ENCODE data around the gene CNDP1.

CNDP1 gene

GRCh38 chr18:74506448-74507084 is 27.7 kb upstream of the CNDP1 start:
- no peak for DNase-seq (ENCODE audit: low spot score)

- no peak for DNase-seq (ENCODE audit: low spot score)
These were observed 27.0 kb upstream of the CNDP1 start for GRCh38 chr18:74507097-74507881.

DNA sequence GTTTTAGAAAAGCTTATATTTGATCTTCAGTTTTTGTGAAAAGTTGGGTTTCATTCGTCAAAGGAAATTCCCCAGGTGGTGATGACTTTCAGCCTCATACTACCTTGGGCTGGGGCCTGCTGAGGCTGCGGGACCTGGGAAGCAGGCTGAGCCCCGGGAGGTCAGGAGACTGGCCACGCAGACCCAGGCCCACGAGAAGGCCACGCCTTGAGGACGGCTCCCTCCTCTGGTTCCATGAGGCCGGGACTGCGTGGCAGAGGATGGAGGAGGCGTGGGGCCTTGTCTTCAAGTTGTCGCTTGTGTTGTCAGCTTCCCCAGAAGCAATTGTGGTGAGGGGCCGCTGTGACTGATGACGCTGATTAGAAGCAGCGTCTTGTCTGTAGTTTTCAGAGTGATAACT is 26.4 kb upstream of the CNDP1 start:
- DNase-seq (ENCODE audit: low spot score) = no peak

- DNase-seq (ENCODE audit: low spot score) = no peak
These were observed 25.9 kb upstream of the CNDP1 start for GRCh38 chr18:74508366-74508765.

GRCh38 chr18:74508821-74509225 is 25.5 kb upstream of the CNDP1 start:
- DNase-seq (ENCODE audit: low spot score) = no peak

GRCh38 chr18:74509856-74510769 is 24.2 kb upstream of the CNDP1 start:
- DNase-seq (ENCODE audit: low spot score) = no peak

GRCh38 chr18:74510770-74511095 is 23.6 kb upstream of the CNDP1 start:
- DNase-seq (ENCODE audit: low spot score) = no peak

DNA sequence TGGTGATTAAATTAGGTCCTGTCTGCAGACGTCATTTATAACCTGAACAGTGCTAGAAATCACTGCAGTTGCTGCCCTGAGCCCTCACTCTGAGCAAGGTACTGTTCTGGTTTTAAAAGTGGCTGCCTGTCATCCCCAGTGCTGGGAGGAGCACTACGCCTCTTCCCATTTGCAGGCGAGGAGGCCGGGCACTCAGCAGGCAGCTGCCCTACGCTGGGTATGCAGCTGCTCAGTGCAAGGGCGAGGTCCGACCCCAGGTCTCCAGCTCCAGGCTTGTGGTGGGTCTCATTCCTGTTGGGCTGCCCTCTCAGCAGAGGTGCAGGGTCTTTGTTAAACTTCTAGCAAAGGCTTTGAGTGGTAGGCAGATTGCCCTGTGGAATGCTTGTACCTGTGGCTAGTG is 22.5 kb upstream of the CNDP1 start:
- DNase-seq (ENCODE audit: low spot score) = no peak

DNA sequence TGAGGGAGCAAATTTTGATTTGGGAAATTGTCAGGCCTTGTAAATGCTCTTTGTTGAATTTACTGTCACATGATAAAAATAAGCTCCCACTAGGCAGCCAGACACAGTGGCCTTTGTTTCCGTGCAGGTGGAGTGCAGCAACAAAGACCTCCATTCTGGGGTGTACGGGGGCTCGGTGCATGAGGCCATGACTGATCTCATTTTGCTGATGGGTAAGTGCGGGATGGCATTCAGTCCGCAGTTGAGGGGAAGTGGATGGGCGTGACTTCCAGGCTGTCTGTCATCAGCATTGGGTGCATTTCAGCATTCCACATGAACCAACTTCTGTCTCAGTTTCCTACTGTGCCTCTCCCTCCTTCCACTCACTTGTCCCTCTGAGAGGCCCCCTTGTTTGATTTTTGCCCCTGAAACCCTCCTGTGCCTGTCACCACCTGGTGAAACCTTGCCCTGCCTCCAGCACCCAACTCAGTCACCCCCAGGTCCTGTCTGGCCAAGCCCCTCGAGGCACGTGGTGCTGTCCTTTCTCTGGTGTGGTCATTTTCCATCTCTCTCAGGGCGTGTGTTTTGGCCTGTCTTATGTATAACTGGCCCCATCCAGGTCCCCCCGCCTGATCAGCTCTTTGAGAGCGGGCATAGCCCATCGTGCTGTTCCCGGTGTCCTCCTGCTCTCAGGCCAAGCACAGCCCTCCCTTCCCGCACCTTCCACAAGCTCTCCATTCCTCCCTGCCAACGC is 21.8 kb upstream of the CNDP1 start:
- no peak for DNase-seq (ENCODE audit: low spot score)

DNA sequence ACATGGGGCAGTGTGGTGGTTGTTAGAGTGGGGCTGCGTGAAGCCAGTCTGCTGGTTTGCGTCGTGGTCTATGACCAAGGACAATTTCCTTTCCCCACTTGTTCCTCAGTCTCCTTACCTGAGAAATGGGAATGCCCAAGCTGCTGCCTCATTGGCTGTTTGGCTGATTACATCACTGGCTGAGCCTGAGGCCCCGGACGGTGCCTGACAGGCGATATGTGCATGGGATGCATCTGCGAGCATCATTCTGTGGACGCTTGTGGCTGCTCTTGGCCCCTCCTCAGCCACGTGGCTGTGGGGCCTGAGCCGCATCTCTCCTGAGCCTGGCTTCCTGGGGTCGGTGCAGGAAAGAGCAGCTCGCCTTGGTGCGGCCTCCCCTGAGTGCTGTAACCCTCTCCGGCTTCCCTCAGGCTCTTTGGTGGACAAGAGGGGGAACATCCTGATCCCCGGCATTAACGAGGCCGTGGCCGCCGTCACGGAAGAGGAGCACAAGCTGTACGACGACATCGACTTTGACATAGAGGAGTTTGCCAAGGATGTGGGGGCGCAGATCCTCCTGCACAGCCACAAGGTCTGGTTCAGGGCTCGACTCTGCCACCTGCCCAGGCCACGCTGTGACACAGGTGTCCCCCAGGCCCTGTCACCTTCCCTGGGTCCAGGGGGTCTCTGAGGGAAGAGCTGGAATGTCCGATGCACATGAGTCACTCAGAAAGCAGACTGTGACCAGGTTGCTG is 21.0 kb upstream of the CNDP1 start:
- no peak for DNase-seq (ENCODE audit: low spot score)

DNA sequence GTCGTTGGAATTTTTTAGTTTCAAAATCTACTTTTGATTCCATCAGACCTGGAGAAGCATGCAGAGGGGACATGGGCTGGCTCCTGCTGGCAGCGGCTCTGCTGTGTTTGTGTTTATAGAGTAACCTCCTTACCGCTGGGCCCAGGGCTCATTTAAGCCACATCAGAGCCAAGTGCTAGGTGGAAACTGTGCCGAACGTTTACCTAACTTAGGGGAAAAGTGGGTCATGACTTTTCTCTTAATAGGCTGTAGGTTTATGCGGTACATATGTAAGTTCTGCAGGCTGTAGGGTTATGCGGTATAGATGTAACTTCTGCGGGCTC is 20.5 kb upstream of the CNDP1 start:
- no peak for DNase-seq (ENCODE audit: low spot score)

DNA sequence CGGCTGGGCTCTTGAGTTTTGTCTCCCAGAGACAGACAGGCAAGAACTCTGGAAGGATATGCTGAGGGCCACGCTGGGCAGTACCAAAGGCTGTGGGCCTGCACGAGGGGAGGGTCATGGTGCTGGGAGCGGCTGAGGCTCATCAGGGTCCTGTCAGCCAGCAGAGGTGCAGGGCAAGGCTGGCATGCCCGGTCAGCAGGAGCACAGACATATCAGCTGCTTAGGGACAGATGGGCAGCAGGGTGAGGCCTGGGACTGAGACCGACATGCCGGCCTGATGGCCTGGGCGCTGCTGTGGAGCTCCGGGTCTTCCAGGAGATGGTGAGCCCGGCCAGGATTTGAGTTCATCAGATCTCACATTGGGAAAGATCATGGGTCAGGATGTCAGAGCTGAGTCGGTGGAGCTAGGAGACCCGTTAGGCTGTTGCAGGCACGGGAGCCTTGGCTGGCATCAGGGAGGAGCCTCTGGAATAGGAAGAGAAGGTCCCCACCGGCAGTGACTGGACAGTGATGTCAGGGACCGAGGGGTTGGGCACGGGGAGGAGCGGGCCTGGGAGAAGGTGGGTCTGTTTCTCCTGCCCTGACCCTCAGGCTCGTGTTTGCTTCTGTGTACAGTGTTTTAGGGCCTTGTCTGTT is 19.3 kb upstream of the CNDP1 start:
- no peak for DNase-seq (ENCODE audit: low spot score)

DNA sequence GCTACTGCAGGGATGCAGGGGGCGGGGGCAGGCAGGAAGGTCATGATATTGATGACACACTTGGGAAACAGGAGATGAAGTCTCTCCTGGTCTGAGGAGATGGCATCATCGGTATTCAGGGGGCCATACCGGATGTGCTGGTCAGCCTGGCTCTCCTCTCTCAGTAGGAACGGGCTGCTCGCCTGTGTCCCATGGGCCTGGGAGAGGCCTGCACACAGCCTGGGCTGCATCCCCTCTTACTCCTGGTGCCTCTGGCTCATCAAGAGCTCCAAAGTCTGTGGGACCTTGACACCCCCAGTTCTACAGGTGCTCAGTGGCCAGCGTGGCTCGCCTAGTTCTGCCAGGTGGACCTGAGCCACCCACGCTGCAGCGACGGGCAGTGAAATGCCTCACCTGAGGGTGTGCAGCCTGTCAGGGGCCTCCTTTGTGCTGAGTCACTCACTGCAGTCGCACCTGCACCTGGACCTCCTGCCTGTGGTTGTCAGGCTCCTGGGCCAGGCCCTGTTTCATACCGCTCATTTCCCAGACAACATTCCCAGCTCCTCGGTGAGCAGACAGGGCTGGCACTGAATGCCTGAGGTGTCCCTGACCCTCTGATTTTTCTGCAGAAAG is 18.6 kb upstream of the CNDP1 start:
- no peak for DNase-seq (ENCODE audit: low spot score)

DNA sequence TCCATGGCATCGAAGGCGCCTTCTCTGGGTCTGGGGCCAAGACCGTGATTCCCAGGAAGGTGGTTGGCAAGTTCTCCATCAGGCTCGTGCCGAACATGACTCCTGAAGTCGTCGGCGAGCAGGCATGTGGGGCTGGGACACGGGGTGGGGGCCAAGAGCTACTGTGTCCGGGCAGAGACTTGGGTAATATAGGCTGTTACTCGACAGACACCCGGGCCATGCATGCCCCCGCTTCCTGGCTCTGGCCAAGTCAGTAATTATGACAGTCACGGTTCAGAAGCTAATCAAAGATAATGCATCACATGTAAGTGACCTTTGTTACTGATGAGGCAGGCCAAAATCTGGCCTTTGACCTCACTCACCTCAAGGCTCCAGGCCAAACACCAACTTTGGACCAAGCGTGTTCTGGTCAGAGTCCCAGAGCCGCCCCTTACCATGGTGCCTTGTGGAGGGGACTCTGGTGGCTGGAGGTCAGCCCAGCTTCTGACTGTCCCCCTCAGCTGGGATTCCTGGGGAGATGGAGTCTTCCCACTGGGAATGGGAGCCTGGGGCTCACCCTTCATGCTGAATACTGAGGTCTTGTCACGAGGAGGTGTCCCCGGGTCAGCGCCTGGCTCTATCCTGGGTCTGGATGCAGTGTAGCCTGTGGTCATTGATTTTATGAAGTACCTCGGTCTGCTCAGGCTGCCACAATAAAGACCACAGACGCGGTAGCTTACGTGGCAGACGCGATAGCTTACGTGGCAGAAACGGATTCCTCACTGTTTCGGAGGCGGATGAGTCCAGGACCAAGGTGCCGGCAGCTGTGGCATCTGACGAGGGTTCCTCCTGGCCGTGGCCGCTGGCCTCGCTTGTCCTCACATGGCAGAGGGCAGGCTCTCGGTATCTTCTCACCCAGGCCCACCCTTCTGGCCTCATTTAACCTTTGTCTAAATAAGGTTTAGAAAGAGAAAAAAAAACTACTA is 17.7 kb upstream of the CNDP1 start:
- DNase-seq (ENCODE audit: low spot score) = no peak

GRCh38 chr18:74517236-74517630 is 17.1 kb upstream of the CNDP1 start:
- DNase-seq (ENCODE audit: low spot score) = no peak

DNA sequence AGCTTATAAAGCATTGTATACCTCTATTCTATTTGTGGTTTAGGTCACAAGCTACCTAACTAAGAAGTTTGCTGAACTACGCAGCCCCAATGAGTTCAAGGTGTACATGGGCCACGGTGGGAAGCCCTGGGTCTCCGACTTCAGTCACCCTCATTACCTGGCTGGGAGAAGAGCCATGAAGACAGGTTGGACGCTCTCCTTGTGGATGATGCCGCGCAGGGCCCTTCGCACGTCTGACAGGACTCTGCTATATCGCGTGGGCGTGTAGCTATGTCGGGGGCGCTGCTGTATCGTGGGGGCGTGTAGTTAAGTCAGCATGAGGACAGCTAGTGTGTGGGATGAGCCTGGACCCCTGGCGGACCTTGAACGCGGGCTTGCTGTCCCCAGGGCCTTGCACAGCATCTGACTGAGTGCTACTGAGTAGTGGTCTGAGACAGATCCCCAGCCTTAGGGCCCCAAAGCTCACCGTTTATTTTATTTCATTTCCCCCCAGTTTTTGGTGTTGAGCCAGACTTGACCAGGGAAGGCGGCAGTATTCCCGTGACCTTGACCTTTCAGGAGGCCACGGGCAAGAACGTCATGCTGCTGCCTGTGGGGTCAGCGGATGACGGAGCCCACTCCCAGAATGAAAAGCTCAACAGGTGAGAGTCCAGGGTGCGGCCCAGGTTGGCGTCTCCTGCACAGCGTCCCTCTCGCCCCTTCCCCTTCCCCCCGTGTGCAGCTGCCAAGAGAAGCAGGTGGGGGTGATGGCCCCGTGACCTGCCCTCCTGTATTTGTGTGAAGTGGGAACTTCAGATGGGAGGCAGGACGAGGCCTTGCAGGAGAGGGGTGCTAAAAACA is 15.6 kb upstream of the CNDP1 start:
- DNase-seq (ENCODE audit: low spot score) = no peak

GRCh38 chr18:74519320-74520095 is 14.8 kb upstream of the CNDP1 start:
- no peak for DNase-seq (ENCODE audit: low spot score)

All from germinal center (tissue), 1 donor.